22Rv1 (cell line): Measurements from ENCODE around the gene GCKR.

ENCODE experiments used
- ZFX ChIP-seq: fragments of 450-650 bp; IDR thresholded peaks from 2 replicates; pipeline ENCODE4 v1.6.1; 2017; ENCODE audit warnings: antibody characterized with exemption, borderline replicate concordance
- TF ChIP-seq, protein P1 (sequence below): fragments of 450-650 bp; IDR thresholded peaks from 2 replicates; pipeline ENCODE4 v1.5.1; 2017; ENCODE audit warnings: mild to moderate bottlenecking

DNA sequence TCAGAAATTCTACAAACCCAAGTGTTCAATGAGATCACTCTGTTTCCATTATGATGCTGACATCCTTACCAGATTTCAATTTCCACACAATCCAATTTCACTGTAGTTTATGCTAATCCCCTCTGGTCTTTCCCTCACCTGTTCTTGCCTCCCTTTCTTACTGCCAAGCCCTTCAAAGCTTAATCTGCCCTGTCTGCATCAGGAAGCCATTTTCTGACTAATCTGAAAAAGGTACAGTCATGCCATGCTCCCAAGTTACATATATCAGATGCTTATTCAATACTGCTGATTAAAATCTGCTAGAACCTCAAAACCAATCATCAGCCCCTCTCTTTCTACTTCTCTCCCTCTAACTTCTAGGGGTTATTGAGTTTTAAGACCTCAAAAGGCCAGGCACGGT, 45.5 kb upstream of the GCKR start:
- TF ChIP-seq, protein P1, sequence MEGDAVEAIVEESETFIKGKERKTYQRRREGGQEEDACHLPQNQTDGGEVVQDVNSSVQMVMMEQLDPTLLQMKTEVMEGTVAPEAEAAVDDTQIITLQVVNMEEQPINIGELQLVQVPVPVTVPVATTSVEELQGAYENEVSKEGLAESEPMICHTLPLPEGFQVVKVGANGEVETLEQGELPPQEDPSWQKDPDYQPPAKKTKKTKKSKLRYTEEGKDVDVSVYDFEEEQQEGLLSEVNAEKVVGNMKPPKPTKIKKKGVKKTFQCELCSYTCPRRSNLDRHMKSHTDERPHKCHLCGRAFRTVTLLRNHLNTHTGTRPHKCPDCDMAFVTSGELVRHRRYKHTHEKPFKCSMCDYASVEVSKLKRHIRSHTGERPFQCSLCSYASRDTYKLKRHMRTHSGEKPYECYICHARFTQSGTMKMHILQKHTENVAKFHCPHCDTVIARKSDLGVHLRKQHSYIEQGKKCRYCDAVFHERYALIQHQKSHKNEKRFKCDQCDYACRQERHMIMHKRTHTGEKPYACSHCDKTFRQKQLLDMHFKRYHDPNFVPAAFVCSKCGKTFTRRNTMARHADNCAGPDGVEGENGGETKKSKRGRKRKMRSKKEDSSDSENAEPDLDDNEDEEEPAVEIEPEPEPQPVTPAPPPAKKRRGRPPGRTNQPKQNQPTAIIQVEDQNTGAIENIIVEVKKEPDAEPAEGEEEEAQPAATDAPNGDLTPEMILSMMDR, result no peak
- TF ChIP-seq ZFX, result no peak
